ENCODE results near the gene MACC1.

The MACC1 gene

GRCh38 chr7:20198260-20198659 is 18.9 kb downstream of the MACC1 start:
- no peak overlapping the region for H3K4me3 ChIP-seq (ENCODE audit: severe bottlenecking)
- peak overlapping the region; percentile 75 for H3K27ac ChIP-seq (ENCODE audit: poor library complexity, severe bottlenecking)
- H3K4me1 ChIP-seq (ENCODE audit: insufficient read depth, poor library complexity, severe bottlenecking): peaks cover 23% of the 10 kb centered on the region
- ATAC-seq (ENCODE audit: low read depth) (no peak), DNase-seq (ENCODE audit: low spot score) (no peak)
- no peaks in the 10 kb centered on the region for H3K27me3 ChIP-seq (ENCODE audit: insufficient read depth, poor library complexity, severe bottlenecking)
- no peaks in the 10 kb centered on the region for H3K9me3 ChIP-seq (ENCODE audit: severe bottlenecking)
- TF ChIP-seq CTCF (IDR thresholded peaks at IDR 0.05; ENCODE audit: poor library complexity, severe bottlenecking): no peak
- no peaks in the 10 kb centered on the region for H3K36me3 ChIP-seq (ENCODE audit: low read depth)

- H3K27me3 ChIP-seq (ENCODE audit: insufficient read depth, poor library complexity, severe bottlenecking): no peaks in the 10 kb centered on the region
- ATAC-seq (ENCODE audit: low read depth): no peak
- H3K4me1 ChIP-seq (ENCODE audit: insufficient read depth, poor library complexity, severe bottlenecking): peaks cover 23% of the 10 kb centered on the region
- TF ChIP-seq CTCF (IDR thresholded peaks at IDR 0.05; ENCODE audit: poor library complexity, severe bottlenecking): peak; percentile 27
- no peak overlapping the region for H3K27ac ChIP-seq (ENCODE audit: poor library complexity, severe bottlenecking)
- H3K4me3 ChIP-seq (ENCODE audit: severe bottlenecking): no peak overlapping the region
- H3K9me3 ChIP-seq (ENCODE audit: severe bottlenecking): no peaks in the 10 kb centered on the region
- no peaks in the 10 kb centered on the region for H3K36me3 ChIP-seq (ENCODE audit: low read depth)
- no peak for DNase-seq (ENCODE audit: low spot score)
These were observed 19.3 kb downstream of the MACC1 start for GRCh38 chr7:20197837-20198236.

- TF ChIP-seq CTCF (IDR thresholded peaks at IDR 0.05; ENCODE audit: poor library complexity, severe bottlenecking): no peak
- H3K4me1 ChIP-seq (ENCODE audit: insufficient read depth, poor library complexity, severe bottlenecking): peaks cover 23% of the 10 kb centered on the region
- H3K4me3 ChIP-seq (ENCODE audit: severe bottlenecking): no peak overlapping the region
- H3K27me3 ChIP-seq (ENCODE audit: insufficient read depth, poor library complexity, severe bottlenecking): no peaks in the 10 kb centered on the region
- DNase-seq (ENCODE audit: low spot score) (no peak), ATAC-seq (ENCODE audit: low read depth) (no peak)
- no peaks in the 10 kb centered on the region for H3K36me3 ChIP-seq (ENCODE audit: low read depth)
- H3K9me3 ChIP-seq (ENCODE audit: severe bottlenecking): no peaks in the 10 kb centered on the region
- H3K27ac ChIP-seq (ENCODE audit: poor library complexity, severe bottlenecking): no peak overlapping the region
These were observed 19.9 kb downstream of the MACC1 start for GRCh38 chr7:20197125-20197748.

GRCh38 chr7:20194343-20194995 is 22.7 kb downstream of the MACC1 start:
- Histone ChIP-seq H3K9me3 (ENCODE audit: severe bottlenecking) (no peaks in the 10 kb centered on the region), H3K27ac (ENCODE audit: poor library complexity, severe bottlenecking) (no peak overlapping the region), H3K36me3 (ENCODE audit: low read depth) (no peaks in the 10 kb centered on the region), H3K27me3 (ENCODE audit: insufficient read depth, poor library complexity, severe bottlenecking) (no peaks in the 10 kb centered on the region), H3K4me1 (ENCODE audit: insufficient read depth, poor library complexity, severe bottlenecking) (peaks cover 12% of the 10 kb centered on the region), H3K4me3 (ENCODE audit: severe bottlenecking) (no peak overlapping the region)
- no peak for TF ChIP-seq CTCF (IDR thresholded peaks at IDR 0.05; ENCODE audit: poor library complexity, severe bottlenecking)
- no peak for DNase-seq (ENCODE audit: low spot score)
- no peak for ATAC-seq (ENCODE audit: low read depth)

- no peak overlapping the region for H3K4me3 ChIP-seq (ENCODE audit: severe bottlenecking)
- no peaks in the 10 kb centered on the region for H3K9me3 ChIP-seq (ENCODE audit: severe bottlenecking)
- H3K4me1 ChIP-seq (ENCODE audit: insufficient read depth, poor library complexity, severe bottlenecking): peaks cover 6% of the 10 kb centered on the region
- TF ChIP-seq CTCF (IDR thresholded peaks at IDR 0.05; ENCODE audit: poor library complexity, severe bottlenecking): no peak
- no peak for DNase-seq (ENCODE audit: low spot score)
- ATAC-seq (ENCODE audit: low read depth): no peak
- H3K27me3 ChIP-seq (ENCODE audit: insufficient read depth, poor library complexity, severe bottlenecking): no peaks in the 10 kb centered on the region
- H3K36me3 ChIP-seq (ENCODE audit: low read depth): no peaks in the 10 kb centered on the region
- no peak overlapping the region for H3K27ac ChIP-seq (ENCODE audit: poor library complexity, severe bottlenecking)
These were observed 23.3 kb downstream of the MACC1 start for GRCh38 chr7:20193873-20194272.

Measured in RWPE2 (cell line).